NCI-H69 (cell line): ENCODE results near the gene CAND1.
"Not testable (repeated sequence)": the region's sequence is repeated elsewhere in the genome, so short reads cannot be mapped to it uniquely, and the experiment has no call there.

ENCODE experiments used
- DNase-seq: peaks from one replicate; lab custom pipeline; 2025; lab: John Stamatoyannopoulos, UW

The CAND1 gene

DNA sequence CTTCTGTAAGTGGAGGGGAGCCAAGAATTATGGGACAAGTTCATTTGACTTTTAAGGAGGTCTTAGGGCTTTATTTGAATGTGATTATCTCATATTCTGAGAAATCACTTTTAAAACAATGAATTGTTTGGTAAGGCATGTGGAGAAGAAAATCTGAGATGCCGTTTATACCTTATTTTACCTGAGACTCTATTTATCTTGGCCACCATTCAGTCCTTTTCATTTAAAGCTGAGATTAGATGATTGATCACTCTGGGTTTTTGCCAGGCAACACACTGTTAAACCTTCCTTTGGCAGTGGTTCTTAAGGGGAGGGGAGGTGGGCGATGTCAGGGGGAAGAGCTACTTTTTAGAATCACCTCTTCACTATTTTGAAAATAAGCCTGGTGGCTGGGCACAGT lies 11.4 kb downstream of the CAND1 start:
- peak; percentile 90 for DNase-seq

- DNase-seq: no peak
Observed at GRCh38 chr12:67284561-67284960, 15.4 kb downstream of the CAND1 start.

DNA sequence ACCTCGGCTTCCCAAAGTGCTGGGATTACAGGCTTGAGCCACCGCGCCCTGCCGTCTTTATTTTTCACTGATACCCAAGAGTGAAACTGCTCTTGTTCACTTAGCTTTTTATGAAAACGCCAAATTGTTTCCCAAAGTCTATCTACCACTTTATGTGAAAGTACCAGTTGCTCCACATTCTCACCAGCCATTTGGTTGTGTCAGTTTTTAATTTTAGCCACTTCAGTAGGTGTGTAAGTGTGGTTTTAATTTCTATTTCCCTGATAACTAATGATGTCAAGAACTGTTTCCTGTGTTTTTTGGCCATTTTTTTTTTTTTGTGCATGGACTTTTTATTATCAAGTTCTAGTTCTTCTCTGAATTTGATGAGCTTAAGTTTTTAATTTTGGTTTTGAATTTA lies 17.1 kb downstream of the CAND1 start:
- DNase-seq: no peak

GRCh38 chr12:67287311-67287710 lies 18.2 kb downstream of the CAND1 start:
- no peak for DNase-seq

DNA sequence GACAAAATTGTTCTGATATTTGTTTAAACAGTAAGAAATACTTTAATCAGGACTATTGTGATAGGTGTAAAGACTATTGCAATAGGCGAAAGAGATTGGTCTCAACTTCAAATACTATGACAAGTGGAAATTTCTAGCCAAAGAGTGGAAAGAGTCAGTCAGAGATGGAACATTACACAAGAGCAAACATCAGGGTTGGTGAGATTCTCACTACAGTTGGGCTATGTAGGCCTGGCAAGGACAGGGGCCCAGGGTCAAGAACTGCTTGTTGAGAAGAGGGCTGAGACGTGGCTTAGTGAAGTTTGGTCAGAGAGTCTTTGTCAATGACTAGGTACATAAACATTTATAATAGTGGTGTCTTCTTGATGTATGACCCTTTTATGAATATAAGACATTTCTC lies 19.4 kb downstream of the CAND1 start:
- no peak for DNase-seq

GRCh38 chr12:67290378-67290777 lies 21.2 kb downstream of the CAND1 start:
- no peak for DNase-seq

GRCh38 chr12:67299526-67299925 lies 30.4 kb downstream of the CAND1 start:
- peak; percentile 12 for DNase-seq

GRCh38 chr12:67299926-67300325 lies 30.8 kb downstream of the CAND1 start:
- DNase-seq: peak; percentile 12

- no peak for DNase-seq
Observed at GRCh38 chr12:67302162-67302561, 33.0 kb downstream of the CAND1 start.

DNA sequence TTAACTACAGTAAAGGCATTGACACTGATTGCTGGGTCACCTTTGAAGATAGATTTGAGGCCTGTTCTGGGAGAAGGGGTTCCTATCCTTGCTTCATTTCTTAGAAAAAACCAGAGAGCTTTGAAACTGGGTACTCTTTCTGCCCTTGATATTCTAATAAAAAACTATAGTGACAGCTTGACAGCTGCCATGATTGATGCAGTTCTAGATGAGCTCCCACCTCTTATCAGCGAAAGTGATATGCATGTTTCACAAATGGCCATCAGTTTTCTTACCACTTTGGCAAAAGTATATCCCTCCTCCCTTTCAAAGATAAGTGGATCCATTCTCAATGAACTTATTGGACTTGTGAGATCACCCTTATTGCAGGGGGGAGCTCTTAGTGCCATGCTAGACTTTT lies 36.4 kb downstream of the CAND1 start:
- no peak for DNase-seq

GRCh38 chr12:67306712-67307111 lies 37.6 kb downstream of the CAND1 start:
- no peak for DNase-seq

GRCh38 chr12:67315661-67316060 lies 46.5 kb downstream of the CAND1 start:
- DNase-seq: no peak

DNA sequence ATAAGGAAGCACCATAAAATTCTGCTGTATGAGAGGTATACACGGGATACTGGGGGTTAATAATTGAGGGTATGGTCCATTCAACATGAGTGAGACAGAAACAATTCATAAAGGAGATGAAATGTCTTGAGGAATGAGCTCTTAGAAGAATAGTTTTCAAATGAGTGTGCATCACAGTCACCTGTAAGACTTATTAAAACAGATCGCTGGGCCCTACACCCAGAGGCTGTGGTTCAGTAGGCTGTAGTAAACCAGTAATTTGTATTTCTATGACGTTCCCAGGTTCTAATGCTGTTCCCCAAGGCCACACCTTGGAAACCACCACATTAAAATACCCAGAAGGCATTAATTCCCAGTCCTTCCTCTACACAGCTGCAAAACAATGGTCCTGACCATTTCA lies 49.6 kb downstream of the CAND1 start:
- DNase-seq: no peak

DNA sequence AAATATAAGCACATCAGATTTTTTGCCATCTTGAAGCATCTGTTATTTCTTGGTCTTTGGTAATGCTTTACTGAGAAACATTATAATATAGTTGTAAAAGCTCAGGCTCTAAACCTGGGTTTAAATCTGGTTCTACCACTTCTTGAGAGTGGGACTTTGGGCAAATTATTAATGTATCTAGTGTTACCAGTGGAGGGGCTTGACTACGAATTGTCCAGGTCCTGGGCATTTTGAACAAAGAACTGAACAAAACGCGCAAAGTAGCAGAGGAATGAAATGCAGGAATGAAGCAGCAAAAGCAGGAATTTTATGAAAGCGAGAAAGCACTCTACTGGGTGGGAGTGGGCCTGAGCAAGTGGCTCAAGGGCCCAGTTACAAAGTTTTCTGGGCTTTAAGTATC lies 50.8 kb downstream of the CAND1 start:
- DNase-seq: no peak

DNA sequence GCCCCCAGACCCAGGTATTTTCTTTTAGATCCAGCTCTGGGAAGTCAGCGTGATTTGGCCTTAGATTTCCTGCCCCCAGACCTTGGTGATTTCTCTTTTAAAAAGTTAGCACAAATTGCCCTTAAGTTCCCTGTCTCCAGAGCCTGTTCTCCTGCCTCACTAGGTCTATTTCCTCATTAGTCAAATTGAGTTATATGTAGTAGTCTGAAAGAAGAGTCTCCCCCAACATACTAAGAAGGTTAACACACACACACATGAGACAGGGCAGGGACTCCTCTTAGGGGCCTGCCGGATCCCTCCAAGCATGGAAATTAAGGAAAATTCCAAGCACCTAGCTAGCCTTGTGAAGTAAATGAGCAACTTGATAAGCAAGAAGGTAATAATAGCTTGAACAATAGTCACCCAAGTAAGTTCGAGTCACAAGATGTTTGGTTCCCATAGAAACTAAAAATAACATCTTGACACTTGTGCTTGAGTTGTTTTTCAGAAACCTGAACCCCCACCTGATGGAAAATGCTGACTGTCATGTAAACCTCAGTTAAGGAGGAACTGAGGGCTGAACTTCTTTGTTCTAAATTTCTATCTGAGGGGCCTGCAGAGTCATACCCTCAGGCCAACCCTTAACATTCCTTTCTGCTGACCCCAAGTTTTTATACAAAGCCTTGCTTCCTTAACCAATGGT lies 51.6 kb downstream of the CAND1 start:
- DNase-seq: no peak

DNA sequence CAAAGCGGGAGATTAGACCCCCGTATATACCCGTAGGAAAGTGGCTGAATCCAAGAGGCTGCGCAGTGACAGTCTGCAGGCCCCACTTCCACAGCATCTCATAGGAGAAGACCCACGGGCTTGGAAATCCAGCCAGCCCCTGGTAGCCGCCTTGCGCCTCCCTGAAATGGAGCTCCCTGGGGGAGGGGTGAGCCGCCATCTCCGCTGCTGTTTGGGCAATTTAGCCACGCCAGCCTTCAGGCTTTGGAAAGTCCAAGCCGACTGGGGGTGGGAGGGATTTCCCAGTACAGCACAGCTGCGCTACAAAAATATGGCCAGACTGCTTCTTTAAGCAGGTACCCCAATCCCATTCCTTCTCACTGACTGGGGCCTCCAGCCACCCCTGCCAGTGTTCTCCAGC lies 53.4 kb downstream of the CAND1 start:
- no peak for DNase-seq

- DNase-seq: no peak
Observed at GRCh38 chr12:67323007-67323406, 53.8 kb downstream of the CAND1 start.

DNA sequence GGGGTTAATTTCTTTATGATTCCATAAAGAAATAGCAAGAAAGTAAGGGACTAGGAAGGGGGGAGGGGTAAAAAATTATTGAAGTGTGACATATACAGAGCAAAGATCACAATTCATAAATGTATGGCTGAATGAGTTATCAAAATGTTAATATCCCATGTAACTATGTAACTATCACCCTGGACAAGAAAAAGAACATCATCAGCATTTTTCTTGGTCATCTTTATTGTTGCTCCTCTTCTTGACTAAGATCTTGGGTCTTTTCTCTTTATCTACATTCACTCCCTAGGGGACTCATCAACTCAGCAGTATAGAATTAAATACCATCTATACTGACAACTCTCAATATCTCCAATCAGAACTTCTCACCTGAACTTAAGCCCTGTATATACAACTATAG lies 57.5 kb downstream of the CAND1 start:
- no peak for DNase-seq

DNA sequence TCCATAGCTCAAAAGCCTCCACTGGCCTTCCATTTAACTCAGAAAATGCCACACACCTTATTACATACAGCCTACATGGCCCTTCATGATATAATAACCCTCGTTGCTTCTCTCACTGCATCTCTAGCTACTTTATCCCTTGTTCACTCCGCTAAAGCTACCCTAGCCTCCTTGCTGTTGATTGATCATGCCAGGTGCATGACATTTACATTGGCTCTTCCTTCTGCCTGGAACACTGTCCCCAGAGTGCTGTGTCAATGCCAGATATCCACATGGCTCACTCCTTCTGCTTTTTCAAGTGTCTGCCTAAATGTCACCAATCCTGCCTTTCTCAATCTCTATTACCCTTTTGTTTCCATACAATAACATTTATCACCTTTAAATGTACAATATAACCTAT lies 58.3 kb downstream of the CAND1 start:
- DNase-seq: no peak

- DNase-seq: no peak
Observed at GRCh38 chr12:67331123-67331522, 62.0 kb downstream of the CAND1 start.

GRCh38 chr12:67331828-67332227 lies 62.7 kb downstream of the CAND1 start:
- DNase-seq: no peak

DNA sequence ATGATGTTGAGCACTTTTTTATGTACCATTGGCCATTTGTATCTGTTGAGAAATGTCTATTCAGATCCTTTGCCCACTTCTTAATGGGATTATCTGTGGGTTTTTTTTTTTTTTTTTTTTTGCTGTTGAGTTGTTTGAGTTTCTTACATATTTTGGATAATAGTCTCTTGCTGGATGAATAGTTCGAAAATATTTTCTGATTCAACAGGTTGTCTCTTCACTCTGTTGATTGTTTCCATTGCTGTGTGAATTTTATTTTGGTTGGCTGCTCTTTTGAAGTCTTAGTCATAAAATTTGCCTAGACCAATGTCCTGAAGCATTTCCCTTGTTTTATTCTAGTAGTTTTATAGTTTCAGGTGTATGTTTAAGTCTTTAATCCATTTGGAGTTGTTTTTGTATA lies 64.5 kb downstream of the CAND1 start:
- DNase-seq: no peak

GRCh38 chr12:67338426-67338825 lies 69.3 kb downstream of the CAND1 start:
- DNase-seq: no peak

- no peak for DNase-seq
Observed at GRCh38 chr12:67339530-67339929, 70.4 kb downstream of the CAND1 start.

DNA sequence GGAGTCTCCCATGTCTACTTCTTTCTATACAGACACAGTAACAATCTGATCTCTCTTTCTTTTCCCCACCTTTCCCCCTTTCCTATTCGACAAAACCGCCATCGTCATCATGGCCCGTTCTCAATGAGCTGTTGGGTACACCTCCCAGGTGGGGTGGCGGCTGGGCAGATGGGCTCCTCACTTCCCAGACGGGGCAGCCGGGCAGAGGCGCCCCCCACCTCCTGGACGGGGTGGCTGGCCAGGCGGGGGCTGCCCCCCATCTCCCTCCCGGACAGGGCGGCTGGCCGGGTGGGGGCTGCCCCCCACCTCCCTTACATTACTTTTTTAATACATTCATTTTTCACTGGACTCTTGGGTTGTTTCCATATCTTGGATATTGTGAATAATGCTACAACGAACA lies 71.9 kb downstream of the CAND1 start:
- DNase-seq: not testable (repeated sequence)
